ENCODE measurements around the gene SMIM9.
"Not testable (repeated sequence)": the region's sequence is repeated elsewhere in the genome, so short reads cannot be mapped to it uniquely, and the experiment has no call there.

The SMIM9 gene

DNA sequence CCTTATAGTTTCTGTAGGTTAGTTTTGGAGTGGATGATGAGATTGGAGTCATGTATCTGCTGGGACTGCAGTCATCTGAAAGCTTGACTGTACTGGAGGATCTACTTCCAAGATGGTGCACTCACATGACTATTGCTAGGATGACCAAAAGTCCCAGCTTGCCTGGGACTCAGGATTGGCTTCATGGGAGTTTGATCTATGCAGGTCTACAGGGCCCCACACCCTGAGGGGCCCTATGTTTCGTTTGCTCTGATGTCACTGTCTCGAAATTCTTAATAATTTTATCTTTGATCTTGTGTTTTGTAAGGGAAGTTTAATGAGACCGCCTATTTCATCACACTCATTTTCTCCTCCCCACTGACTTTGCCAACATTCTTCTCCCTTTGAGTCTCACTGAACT is at the start of gene SMIM9:
TSS of gene SMIM9 (minus strand) at position 101 of the 400 bp plus-strand sequence. CDS start 3,806 bp downstream, outside the sequence.
- in situ Hi-C loops (cut with HindIII; ENCODE audit: low sequenced_read_pairs) = loop anchor here (25.0 kb wide), 1 partner anchor 247 kb away; the partner anchor contains the start of gene CTAG1A

DNA sequence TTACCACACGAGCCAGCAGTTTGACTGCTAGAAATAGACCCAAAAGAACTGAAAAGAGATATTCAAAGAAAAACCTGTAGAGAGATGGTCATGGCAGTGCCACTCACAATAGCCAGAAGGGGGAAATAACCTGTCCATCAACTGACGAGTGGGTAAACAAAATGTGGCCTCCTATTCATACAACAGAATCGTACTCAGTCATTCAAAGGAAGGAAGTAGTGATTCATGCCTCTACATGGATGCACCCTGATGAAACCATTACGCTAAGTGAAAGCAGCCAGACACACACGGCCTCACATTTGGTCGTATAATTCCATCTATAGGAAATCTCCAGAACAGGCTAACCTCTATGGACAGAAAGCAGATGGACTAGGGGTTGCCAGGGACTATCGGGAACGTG is 49.6 kb upstream of the SMIM9 start:
- in situ Hi-C loops (cut with HindIII; ENCODE audit: low sequenced_read_pairs) = not testable (repeated sequence)

DNA sequence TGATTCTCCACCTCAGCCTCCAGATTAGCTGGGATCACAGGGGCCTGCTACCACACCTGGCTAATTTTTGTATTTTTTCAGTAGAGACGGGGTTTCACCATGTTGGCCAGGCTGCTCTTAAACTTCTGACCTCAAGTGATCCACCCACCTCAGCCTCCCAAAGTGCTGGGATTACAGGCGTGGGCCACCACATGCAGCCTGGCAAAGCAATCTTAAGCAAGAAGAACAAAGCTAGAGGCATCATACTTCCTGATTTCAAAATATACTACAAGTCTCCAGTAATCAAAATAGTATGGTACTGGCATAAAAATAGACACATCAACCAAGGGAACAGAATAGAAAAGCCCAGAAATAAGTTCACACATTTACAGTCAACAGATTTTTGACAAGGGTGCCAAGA is 38.9 kb upstream of the SMIM9 start:
- in situ Hi-C loops (cut with HindIII; ENCODE audit: low sequenced_read_pairs) = no loop called here

DNA sequence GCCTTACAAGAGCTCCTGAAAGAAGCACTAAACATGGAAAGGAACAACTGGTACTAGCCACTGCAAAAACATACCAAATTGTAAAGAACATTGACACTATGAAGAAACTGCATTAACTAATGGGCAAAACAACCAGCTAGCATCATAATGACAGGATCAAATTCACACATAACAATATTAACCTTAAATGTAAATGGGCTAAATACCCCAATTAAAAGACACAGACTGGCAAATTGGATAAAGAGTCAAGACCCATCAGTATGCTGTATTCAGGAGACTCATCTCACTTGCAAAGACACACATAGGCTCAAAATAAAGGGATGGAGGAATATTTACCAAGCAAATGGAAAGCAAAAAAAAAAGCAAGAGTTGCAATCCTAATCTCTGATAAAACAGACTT is 34.1 kb upstream of the SMIM9 start:
- in situ Hi-C loops (cut with HindIII; ENCODE audit: low sequenced_read_pairs) = not testable (repeated sequence)

DNA sequence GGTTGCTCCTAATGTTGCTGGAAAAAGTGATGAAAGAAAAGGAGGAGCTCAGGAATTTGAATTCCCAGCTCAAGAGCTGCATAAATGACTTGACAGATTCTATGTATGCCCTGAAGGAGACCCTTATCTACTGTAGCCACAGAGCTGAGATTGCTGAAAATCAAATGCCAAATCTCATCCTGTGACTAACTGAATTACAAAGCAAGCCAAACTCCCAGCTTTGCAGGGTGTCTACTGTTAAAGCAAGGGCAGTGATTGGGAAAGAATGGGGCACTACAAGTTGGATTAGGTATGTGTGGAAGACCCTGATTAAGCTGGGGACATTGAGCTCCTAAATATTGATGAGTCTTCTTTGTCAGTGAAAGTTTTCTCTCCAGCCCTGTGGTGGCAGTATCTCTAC is 20.8 kb upstream of the SMIM9 start:
- in situ Hi-C loops (cut with HindIII; ENCODE audit: low sequenced_read_pairs) = no loop called here

DNA sequence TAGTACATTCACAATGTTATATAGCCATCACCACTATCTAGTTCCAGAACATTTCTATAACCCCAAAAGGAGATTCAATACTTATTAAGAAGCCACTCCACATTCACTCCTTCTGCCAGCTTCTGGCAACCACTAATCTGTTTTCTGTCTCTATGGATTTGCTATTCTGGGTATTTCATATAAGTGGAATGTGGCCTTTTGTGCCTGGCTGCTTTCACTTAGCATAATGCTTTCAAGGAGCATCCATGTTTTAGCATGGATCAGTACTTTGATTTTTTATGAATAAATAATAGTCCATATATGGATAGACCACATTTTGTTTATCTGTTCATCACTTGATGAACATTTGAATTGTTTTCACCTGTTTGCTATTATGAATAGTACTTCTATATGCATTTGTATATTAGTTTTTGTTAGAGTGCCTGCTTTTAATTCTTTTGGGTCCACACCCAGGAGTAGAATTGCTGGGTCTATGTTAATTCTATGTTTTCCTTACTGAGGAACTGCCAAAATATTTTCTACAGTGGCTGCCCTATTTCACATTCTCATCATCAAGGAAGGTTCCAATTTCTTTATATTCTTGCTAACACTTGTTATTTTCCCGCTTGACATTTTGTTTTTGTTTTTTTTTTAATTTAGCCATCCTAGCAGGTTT is 16.6 kb upstream of the SMIM9 start:
- in situ Hi-C loops (cut with HindIII; ENCODE audit: low sequenced_read_pairs) = no loop called here

DNA sequence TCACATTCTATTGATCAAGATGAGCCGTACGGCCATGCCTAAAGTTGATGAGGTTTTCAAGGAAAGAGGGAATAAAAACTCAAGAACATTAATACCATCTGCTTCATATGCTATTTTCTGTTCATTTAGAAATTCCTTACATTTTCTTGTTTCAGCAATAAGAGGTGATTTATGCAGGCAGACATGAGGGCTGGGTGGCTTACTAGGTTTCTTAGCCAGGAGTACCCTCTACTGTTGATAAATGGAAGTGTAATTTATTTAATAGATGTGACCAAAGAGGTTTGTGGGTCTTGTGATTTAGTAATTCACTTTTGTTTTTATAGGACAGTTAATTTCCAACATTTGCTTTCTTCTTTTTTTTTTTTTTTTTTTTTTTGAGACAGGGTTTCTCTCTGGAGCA is 6.4 kb upstream of the SMIM9 start:
- in situ Hi-C loops (cut with HindIII; ENCODE audit: low sequenced_read_pairs) = loop anchor here (25.0 kb wide), 1 partner anchor 254 kb away; the partner anchor contains the start of gene CTAG1A

DNA sequence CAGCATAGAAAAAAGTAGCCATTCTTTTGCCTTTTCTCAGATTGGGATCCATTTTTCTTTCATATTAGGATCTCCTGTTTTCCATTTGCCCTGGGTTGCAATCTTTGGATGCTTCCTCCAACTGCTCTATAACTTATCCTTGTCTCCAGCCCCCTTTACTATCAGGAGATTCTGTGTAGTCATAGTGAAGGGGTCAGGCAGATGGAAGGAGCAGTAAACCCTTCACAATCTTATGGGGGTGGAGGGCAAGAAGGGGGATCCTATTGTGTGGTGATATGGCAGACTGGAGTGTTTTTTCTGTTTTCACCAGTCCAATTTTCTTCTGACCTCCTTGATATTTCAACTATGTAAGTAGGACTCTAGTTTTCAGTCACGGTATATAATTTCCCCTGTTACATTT is 1.7 kb upstream of the SMIM9 start:
- in situ Hi-C loops (cut with HindIII; ENCODE audit: low sequenced_read_pairs) = loop anchor here (25.0 kb wide), 1 partner anchor 249 kb away; the partner anchor contains the start of gene CTAG1A

DNA sequence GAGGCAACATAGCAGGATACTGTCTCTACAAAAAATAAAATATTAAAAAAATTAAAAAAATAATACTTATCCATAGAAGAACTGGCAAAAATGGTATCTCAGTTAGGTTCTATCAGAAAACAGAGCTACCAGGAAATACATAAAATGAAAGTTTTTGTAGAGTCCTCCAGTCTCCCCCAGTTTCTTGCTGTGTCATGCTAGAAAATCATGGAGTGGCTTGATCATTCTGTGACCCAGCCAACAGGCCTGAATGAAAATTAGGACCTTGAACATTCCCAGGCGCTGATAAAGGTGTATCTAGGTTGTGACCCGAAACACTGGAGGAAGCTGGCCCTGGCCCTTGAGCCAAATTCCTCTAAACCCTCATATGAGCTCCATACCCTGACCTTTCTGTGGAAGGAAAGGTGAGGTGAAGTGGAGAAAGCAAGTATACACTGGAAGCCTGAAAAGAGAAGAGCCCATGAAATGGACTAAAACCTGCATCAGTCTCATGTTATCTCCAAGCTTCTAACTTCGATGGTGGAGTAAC is 652 bp downstream of the SMIM9 start:
- in situ Hi-C loops (cut with HindIII; ENCODE audit: low sequenced_read_pairs) = loop anchor here (25.0 kb wide), 1 partner anchor 247 kb away; the partner anchor contains the start of gene CTAG1A

DNA sequence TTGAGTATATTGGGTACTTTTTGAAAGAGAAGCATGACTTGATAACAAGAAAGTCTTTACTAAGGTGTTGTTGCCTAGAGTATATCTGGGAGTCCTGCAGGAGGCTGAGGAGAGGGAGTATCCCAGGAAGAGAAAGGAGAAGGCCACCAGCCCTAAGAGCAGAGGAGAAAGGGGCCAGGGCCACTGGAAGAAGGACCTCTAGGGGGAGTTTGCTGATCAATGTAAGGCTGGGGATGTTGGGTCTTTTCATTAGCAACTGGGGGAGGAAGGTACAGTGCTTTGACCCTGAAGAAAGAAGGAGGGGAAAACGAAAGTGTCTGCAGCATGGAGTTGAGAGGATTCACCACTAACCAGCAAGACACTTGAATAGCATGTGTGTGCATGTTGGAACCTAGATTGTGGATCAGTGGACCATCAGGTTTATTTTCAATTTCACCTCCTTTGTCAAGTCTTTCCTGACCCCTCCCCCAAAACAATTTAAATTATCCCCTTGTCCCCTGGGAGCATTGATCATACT is 4.5 kb downstream of the SMIM9 start:
- in situ Hi-C loops (cut with HindIII; ENCODE audit: low sequenced_read_pairs) = loop anchor here (25.0 kb wide), 1 partner anchor 243 kb away; the partner anchor contains the start of gene CTAG1A

DNA sequence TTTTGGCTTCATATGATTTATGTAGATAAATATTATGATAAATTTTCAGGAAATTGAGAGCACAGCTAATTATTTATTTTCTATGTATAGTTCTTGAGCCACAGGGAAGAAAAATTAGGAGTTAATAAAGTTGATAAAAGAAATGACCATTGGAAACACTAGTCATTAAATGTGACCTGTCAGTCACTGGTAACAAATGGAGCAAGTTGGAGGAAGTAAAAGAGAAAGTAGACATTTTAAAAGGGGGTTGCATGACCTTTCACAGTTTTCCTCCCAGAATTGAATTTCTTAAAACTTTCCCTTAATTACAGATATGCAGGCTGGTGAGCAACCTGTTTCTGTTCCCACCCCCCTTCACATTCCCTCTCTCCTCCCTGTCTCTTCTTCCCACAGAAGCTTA is 5.3 kb downstream of the SMIM9 start:
- in situ Hi-C loops (cut with HindIII; ENCODE audit: low sequenced_read_pairs) = loop anchor here (25.0 kb wide), 1 partner anchor 242 kb away; the partner anchor contains the start of gene CTAG1A

DNA sequence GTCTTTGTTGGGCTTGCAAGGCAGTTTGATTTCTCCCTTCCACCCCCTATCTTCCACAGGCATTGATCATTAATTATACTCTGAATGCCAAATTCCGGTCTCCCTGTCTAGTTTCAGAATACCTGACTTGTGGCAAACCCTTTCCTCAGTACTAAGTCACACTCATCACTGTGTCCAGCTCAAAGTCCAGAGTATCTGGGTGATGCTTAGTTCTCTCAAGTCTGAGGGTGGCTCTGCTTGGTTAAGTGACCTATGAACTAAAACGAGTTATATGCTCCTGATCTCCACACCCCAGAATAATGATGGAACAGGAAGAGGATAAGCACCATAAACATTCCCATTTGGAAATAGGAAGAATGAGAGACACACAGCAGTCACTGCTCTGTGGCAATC is 6.5 kb downstream of the SMIM9 start:
- in situ Hi-C loops (cut with HindIII; ENCODE audit: low sequenced_read_pairs) = loop anchor here (25.0 kb wide), 1 partner anchor 241 kb away; the partner anchor contains the start of gene CTAG1A

DNA sequence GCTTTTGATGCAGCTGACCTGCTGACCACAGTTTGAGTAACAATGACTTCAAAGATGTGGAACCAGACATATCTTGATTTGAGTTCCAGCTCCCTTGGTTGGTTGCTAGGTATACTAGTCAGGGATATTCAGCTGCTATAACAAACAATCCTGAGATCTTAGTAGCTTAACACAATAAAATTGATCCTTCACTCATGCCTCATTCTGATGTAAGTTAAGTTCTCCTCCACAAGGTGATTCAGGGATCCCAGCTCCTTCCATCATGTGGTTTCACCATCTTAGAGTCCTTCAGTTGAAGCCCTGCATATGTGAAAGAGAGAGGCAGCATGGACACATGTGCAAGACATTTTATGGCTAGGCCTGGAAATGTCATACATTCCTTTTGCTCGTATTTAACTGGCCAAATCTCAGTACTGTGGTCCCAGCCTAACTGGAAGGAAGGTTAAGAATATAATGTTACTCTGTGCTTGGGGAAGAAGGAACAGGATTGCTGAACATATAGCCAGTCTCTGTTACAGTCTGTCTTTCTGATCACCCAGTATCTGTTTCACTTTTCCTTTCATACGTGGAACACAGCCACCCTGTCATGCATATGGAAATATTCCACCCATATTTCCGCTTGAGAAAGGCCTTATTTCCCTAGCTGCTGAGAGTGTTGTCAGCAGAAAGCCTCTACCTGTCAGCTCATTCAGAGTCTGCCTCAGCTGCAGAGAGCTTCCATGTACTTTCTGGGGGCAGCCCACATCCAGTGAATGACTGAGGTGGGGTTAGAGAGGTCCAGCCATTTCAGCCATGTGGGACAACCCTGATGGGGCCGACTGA is 7.1 kb downstream of the SMIM9 start:
- in situ Hi-C loops (cut with HindIII; ENCODE audit: low sequenced_read_pairs) = loop anchor here (25.0 kb wide), 1 partner anchor 240 kb away; the partner anchor contains the start of gene CTAG1A

DNA sequence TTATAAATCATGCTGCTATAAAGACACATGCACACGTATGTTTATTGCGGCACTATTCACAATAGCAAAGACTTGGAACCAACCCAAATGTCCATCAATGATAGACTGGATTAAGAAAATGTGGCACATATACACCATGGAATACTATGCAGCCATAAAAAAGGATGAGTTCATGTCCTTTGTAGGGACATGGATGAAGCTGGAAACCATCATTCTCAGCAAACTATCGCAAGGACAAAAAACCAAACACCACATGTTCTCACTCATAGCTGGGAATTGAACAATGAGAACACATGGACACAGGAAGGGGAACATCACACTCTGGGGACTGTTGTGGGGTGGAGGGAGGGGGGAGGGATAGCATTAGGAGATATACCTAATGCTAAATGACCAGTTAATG is 8.9 kb downstream of the SMIM9 start:
- in situ Hi-C loops (cut with HindIII; ENCODE audit: low sequenced_read_pairs) = loop anchor here (25.0 kb wide), 1 partner anchor 238 kb away; the partner anchor contains the start of gene CTAG1A

DNA sequence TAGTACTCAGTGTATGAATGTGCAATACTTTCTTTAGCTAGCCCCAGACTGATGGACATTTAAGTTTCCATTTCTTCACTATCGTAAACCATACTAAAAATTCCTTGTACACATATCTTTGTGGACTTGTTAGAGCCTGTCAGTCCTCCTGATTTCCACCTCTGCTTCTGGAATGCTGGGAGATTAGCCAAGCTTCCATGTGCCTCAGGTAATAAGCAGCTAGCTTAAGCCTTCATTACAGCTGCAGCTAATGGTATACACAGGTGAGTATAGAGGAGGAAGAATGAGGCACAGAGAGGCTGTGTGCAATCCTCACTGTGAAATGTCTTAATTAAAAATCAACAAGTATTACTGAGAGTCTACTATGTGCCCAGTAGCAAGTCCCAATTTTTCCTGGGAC is 9.8 kb downstream of the SMIM9 start:
- in situ Hi-C loops (cut with HindIII; ENCODE audit: low sequenced_read_pairs) = loop anchor here (25.0 kb wide), 1 partner anchor 237 kb away; the partner anchor contains the start of gene CTAG1A

DNA sequence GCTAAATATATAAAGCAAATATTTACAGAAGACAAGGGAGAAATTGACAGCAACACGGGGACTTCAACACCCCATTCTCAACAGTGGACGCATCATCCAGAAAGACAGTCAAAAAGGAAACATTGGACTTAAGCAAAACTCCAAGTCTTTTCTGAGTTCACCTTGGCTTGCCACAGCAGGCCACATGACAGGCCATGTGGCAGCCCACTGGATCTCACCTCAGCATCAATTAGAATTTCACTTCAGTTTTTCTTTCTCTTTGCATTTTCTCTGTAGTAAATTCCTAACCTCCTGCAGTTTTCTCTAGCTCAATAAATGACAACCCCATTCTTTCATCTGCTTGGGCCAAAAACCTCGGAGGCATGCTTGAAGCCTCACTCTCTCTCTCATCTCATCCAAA is 12.4 kb downstream of the SMIM9 start:
- in situ Hi-C loops (cut with HindIII; ENCODE audit: low sequenced_read_pairs) = no loop called here

DNA sequence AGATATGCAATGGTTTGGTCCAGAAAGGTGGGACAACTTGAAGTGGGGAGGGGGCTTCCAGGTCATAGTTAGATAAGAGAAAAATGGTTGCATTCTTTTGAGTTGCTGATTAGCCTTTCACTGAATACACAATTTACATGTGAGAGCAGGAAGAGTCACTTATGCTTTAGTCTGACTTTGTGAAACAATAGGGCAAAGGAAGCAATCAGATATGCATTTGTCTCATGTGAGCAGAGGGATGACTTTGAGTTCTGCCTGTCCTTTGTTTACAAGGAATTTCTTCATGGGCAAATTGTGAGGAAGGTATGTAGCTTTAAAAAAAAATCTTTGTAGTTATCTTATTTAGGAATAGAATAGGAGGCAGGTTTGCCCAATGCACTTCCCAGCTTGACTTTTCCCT is 12.9 kb downstream of the SMIM9 start:
- in situ Hi-C loops (cut with HindIII; ENCODE audit: low sequenced_read_pairs) = no loop called here

DNA sequence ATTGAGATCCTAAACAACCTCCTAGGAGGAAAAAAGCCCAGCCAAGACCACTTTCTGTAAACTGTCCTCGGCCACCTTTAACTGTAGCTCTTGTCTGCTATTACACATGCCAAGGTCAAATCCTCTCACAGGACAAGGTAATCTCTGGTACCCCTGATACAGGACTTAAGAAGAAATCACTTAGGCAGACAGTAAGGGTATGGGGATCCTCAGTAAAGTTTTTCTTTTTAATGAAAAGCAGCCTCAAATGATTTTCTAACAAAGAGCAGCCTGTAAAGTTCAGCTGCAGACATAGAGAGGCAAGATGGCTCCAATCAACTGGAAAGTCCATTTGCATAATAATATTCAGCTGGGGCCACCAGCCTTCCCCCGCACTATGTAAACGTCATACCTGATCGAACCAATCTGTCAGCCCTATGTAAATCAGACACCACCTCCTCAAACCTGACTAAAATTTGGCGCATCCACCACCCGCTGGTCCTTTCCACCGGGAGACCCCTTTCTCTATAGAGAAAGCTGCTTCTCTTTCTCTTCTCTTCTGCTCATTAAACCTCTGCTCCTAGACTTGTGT is 14.6 kb downstream of the SMIM9 start:
- in situ Hi-C loops (cut with HindIII; ENCODE audit: low sequenced_read_pairs) = no loop called here

DNA sequence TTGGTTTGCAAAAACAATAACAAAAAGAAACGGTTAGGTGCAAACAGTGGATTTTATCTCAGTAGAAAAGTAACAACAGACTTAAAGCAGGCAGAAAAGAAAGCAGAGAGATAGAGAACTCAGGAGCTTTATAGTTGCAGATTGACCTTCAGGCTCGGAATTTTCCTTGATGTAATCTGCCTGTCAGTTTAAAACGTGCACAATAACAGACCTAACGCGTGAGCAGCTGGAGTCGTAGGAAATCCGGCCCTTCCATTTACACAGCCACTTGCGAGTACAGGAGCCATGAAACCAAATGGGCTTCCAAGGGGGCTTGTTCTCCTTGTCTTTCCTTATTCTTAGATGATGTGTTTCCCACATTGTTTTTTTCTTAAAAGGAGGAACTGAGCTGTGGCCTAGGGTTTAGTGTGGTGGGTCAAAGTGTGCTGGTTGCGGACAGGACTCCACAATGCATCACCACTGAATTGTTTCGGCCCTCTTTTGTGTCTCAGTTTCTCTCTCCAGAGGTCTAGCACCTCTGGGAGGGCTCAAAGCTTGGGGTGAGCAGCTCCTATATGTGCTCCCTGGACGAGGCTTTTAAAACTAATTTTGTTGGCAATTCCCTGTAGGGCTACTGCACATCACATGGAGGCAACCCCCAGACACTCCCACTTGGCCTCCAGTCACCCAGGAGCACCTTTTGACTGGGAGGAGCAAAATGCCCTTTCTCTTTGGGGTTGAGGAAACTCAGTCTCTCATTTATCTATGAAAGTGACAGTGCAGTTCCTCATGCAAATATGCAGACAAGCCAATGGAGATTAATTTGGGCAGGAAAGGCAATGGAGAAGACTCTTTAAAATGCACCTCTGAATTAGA is 15.3 kb downstream of the SMIM9 start:
- in situ Hi-C loops (cut with HindIII; ENCODE audit: low sequenced_read_pairs) = no loop called here
